Endothelial cell (in vitro differentiated cells): Measurements from ENCODE around the gene PRRC2C. TPM values are rescaled to one million over a fixed set of nuclear protein-coding genes. Genes with fewer than 3 reads are reported as not detected.

Experiments used
- DNase-seq: peaks from one replicate; pipeline ENCODE4 v3.0.0; 2021; ENCODE audit warnings: low spot score
- H3K27ac Mint-ChIP-seq: one replicate; pipeline ENCODE4 v1.8.0; 2021; ENCODE audit warnings: mixed read lengths, inconsistent platforms; ENCODE audit not compliant: unreplicated experiment
- H3K27me3 Mint-ChIP-seq: one replicate; pipeline ENCODE4 v1.8.0; 2021; ENCODE audit warnings: mild to moderate bottlenecking, moderate library complexity, mixed read lengths, inconsistent platforms; ENCODE audit not compliant: unreplicated experiment
- H3K36me3 Mint-ChIP-seq: one replicate; pipeline ENCODE4 v1.8.0; 2021; ENCODE audit warnings: mild to moderate bottlenecking, low read depth, mixed read lengths, inconsistent platforms; ENCODE audit not compliant: unreplicated experiment
- H3K4me1 Mint-ChIP-seq: one replicate; pipeline ENCODE4 v1.8.0; 2021; ENCODE audit warnings: mild to moderate bottlenecking, mixed read lengths, inconsistent platforms; ENCODE audit not compliant: unreplicated experiment
- H3K4me3 Mint-ChIP-seq: one replicate; pipeline ENCODE4 v1.8.0; 2021; ENCODE audit warnings: mild to moderate bottlenecking, mixed read lengths, inconsistent platforms; ENCODE audit not compliant: unreplicated experiment
- H3K9me3 Mint-ChIP-seq: one replicate; pipeline ENCODE4 v1.8.0; 2021; ENCODE audit warnings: mixed read lengths, inconsistent platforms; ENCODE audit not compliant: unreplicated experiment
- CTCF ChIP-seq: fragments of 200-600 bp; sonication (generic); IDR thresholded peaks from one replicate; pipeline ENCODE4 v1.5.0; 2021; ENCODE audit warnings: antibody characterized with exemption; ENCODE audit not compliant: unreplicated experiment
- total RNA-seq: library from RNA; stranded (reverse); fragmentation: NEBNext Ultra II Directional; extraction: Animal tissue kit (Norgen Biotek cat#: 25700); gene quantifications from one replicate; pipeline ENCODE4 v1.2.1, GENCODE V29; 2021; ENCODE audit not compliant: unreplicated experiment

PRRC2C gene
- total RNA-seq, 1 donor from 2014 or later = 248 TPM

GRCh38 chr1:171472183-171472647 is 13.1 kb upstream of the PRRC2C start:
- Mint-ChIP-seq H3K9me3 (no peaks in the 10 kb centered on the region), H3K4me1 (peaks cover 8% of the 10 kb centered on the region)

GRCh38 chr1:171476829-171477228 is 8.5 kb upstream of the PRRC2C start:
- H3K4me3 Mint-ChIP-seq = no peak overlapping the region
- no peaks in the 10 kb centered on the region for H3K36me3 Mint-ChIP-seq
- H3K27ac Mint-ChIP-seq = peak overlapping the region; percentile 61
- H3K4me1 Mint-ChIP-seq = peaks cover 26% of the 10 kb centered on the region
- H3K27me3 Mint-ChIP-seq = peaks cover 2% of the 10 kb centered on the region
- TF ChIP-seq CTCF = no peak
- DNase-seq = no peak
- H3K9me3 Mint-ChIP-seq = no peaks in the 10 kb centered on the region

More at GRCh38 chr1:171472183-171472647, 13.1 kb upstream of the PRRC2C start:
- no peak overlapping the region for H3K4me3 Mint-ChIP-seq
- DNase-seq = no peak
- H3K36me3 Mint-ChIP-seq = no peaks in the 10 kb centered on the region
- H3K27ac Mint-ChIP-seq = no peak overlapping the region
- H3K27me3 Mint-ChIP-seq = peaks cover 3% of the 10 kb centered on the region
- TF ChIP-seq CTCF = no peak

- Mint-ChIP-seq H3K4me1 (peaks cover 30% of the 10 kb centered on the region), H3K36me3 (no peaks in the 10 kb centered on the region), H3K27ac (peak overlapping the region; percentile 53), H3K4me3 (peak overlapping the region; percentile 52), H3K9me3 (no peaks in the 10 kb centered on the region), H3K27me3 (peaks cover 2% of the 10 kb centered on the region)
- DNase-seq = no peak
- no peak for TF ChIP-seq CTCF
These were observed 7.5 kb upstream of the PRRC2C start for GRCh38 chr1:171477804-171478203.

GRCh38 chr1:171480035-171480434 is 5.3 kb upstream of the PRRC2C start:
- H3K27me3 Mint-ChIP-seq = peaks cover 5% of the 10 kb centered on the region
- H3K27ac Mint-ChIP-seq = peak overlapping the region; percentile 85
- DNase-seq = peak; percentile 13
- no peaks in the 10 kb centered on the region for H3K36me3 Mint-ChIP-seq
- H3K4me1 Mint-ChIP-seq = peaks cover 34% of the 10 kb centered on the region
- no peaks in the 10 kb centered on the region for H3K9me3 Mint-ChIP-seq
- no peak overlapping the region for H3K4me3 Mint-ChIP-seq
- TF ChIP-seq CTCF = no peak

- DNase-seq = no peak
- Mint-ChIP-seq H3K36me3 (no peaks in the 10 kb centered on the region), H3K4me3 (peak overlapping the region; percentile 97), H3K27me3 (peaks cover 8% of the 10 kb centered on the region), H3K27ac (peak overlapping the region; percentile 95), H3K9me3 (no peaks in the 10 kb centered on the region), H3K4me1 (peaks cover 43% of the 10 kb centered on the region)
- no peak for TF ChIP-seq CTCF
These were observed 463 bp upstream of the PRRC2C start for GRCh38 chr1:171484760-171485374.
